Stomach smooth muscle (tissue), 2 donors: ENCODE results near the gene MRPL39.

Experiments used
- H3K27ac ChIP-seq: one replicate; pipeline ENCODE4 v1.7.0; 2013; ENCODE audit warnings: mild to moderate bottlenecking, low read length, inconsistent platforms
- H3K27me3 ChIP-seq, 2 donors: one replicate each; pipeline ENCODE4 v1.7.0; 2013; ENCODE audit warnings: low read length in 2 of 2; ENCODE audit not compliant: insufficient read depth in 2 of 2, control insufficient read depth in 1 of 2
- H3K36me3 ChIP-seq, 2 donors: one replicate each; pipeline ENCODE4 v1.7.0; 2013; ENCODE audit warnings: low read length in 2 of 2; ENCODE audit not compliant: control insufficient read depth in 2 of 2, insufficient read depth in 2 of 2
- H3K4me1 ChIP-seq: one replicate; pipeline ENCODE4 v1.7.0; 2013; ENCODE audit warnings: low read length; ENCODE audit not compliant: control insufficient read depth, insufficient read depth
- H3K4me3 ChIP-seq, 2 donors: one replicate each; pipeline ENCODE4 v1.7.0; 2013; ENCODE audit warnings: low read length in 2 of 2
- H3K9ac ChIP-seq, 2 donors: one replicate each; pipeline ENCODE4 v1.7.0; 2013; ENCODE audit warnings: low read length in 2 of 2, mild to moderate bottlenecking in 1 of 2
- H3K9me3 ChIP-seq, 2 donors: one replicate each; pipeline ENCODE4 v1.7.0; 2013; ENCODE audit warnings: low read length in 2 of 2; ENCODE audit not compliant: control insufficient read depth in 2 of 2
- donor health status: healthy.
- donor health status: Pancreatic carcinoma.

Gene MRPL39

GRCh38 chr21:25557180-25557579 is 50.1 kb downstream of the MRPL39 start:
- Histone ChIP-seq H3K9me3 (no peaks in the 10 kb centered on the region), H3K4me3 (no peak overlapping the region), H3K27ac (no peak overlapping the region), H3K9ac (no peak overlapping the region), H3K36me3 (no peaks in the 10 kb centered on the region), H3K27me3 (no peaks in the 10 kb centered on the region), H3K4me1 (peaks cover 2% of the 10 kb centered on the region)

GRCh38 chr21:25556091-25556490 is 51.2 kb downstream of the MRPL39 start:
- H3K36me3 ChIP-seq = no peaks in the 10 kb centered on the region
- no peaks in the 10 kb centered on the region for H3K4me1 ChIP-seq
- no peak overlapping the region for H3K27ac ChIP-seq
- H3K9me3 ChIP-seq = no peaks in the 10 kb centered on the region
- H3K9ac ChIP-seq = no peak overlapping the region
- H3K27me3 ChIP-seq = no peaks in the 10 kb centered on the region
- H3K4me3 ChIP-seq = no peak overlapping the region

GRCh38 chr21:25555492-25555891 is 51.8 kb downstream of the MRPL39 start:
- H3K9ac ChIP-seq = no peak overlapping the region
- H3K27ac ChIP-seq = no peak overlapping the region
- H3K9me3 ChIP-seq = no peaks in the 10 kb centered on the region
- H3K4me3 ChIP-seq = no peak overlapping the region
- no peaks in the 10 kb centered on the region for H3K27me3 ChIP-seq
- no peaks in the 10 kb centered on the region for H3K4me1 ChIP-seq
- H3K36me3 ChIP-seq = no peaks in the 10 kb centered on the region

- Histone ChIP-seq H3K9ac (no peak overlapping the region), H3K9me3 (no peaks in the 10 kb centered on the region), H3K36me3 (no peaks in the 10 kb centered on the region), H3K27ac (no peak overlapping the region), H3K27me3 (no peaks in the 10 kb centered on the region), H3K4me3 (no peak overlapping the region), H3K4me1 (no peaks in the 10 kb centered on the region)
These were observed 54.4 kb downstream of the MRPL39 start for GRCh38 chr21:25552856-25553255.

- Histone ChIP-seq H3K9ac (no peak overlapping the region), H3K4me3 (no peak overlapping the region), H3K36me3 (no peaks in the 10 kb centered on the region), H3K9me3 (no peaks in the 10 kb centered on the region), H3K27me3 (no peaks in the 10 kb centered on the region), H3K4me1 (no peaks in the 10 kb centered on the region), H3K27ac (no peak overlapping the region)
These were observed 55.7 kb downstream of the MRPL39 start for GRCh38 chr21:25551569-25551968.

GRCh38 chr21:25550352-25551120 is 56.7 kb downstream of the MRPL39 start:
- Histone ChIP-seq H3K27ac (no peak overlapping the region), H3K27me3 (no peaks in the 10 kb centered on the region), H3K4me1 (no peaks in the 10 kb centered on the region), H3K36me3 (no peaks in the 10 kb centered on the region), H3K4me3 (no peak overlapping the region), H3K9me3 (no peaks in the 10 kb centered on the region), H3K9ac (no peak overlapping the region)

- Histone ChIP-seq H3K27ac (no peak overlapping the region), H3K9ac (no peak overlapping the region), H3K27me3 (no peaks in the 10 kb centered on the region), H3K4me3 (no peak overlapping the region), H3K4me1 (no peaks in the 10 kb centered on the region), H3K9me3 (peaks cover 0 to 7% of the 10 kb centered on the region in 2 donors), H3K36me3 (no peaks in the 10 kb centered on the region)
These were observed 66.2 kb downstream of the MRPL39 start for GRCh38 chr21:25541042-25541441.

- Histone ChIP-seq H3K4me1 (no peaks in the 10 kb centered on the region), H3K4me3 (no peak overlapping the region), H3K27ac (no peak overlapping the region), H3K27me3 (no peaks in the 10 kb centered on the region), H3K9me3 (peaks cover 0 to 7% of the 10 kb centered on the region in 2 donors), H3K9ac (no peak overlapping the region), H3K36me3 (no peaks in the 10 kb centered on the region)
These were observed 67.7 kb downstream of the MRPL39 start for GRCh38 chr21:25539606-25540005.

GRCh38 chr21:25537174-25537573 is 70.1 kb downstream of the MRPL39 start:
- Histone ChIP-seq H3K9ac (no peak overlapping the region), H3K27me3 (no peaks in the 10 kb centered on the region), H3K27ac (no peak overlapping the region), H3K9me3 (peaks cover 0 to 7% of the 10 kb centered on the region in 2 donors), H3K4me1 (no peaks in the 10 kb centered on the region), H3K36me3 (no peaks in the 10 kb centered on the region), H3K4me3 (no peak overlapping the region)

GRCh38 chr21:25536752-25537151 is 70.5 kb downstream of the MRPL39 start:
- H3K9ac ChIP-seq = no peak overlapping the region
- peaks cover 0 to 7% of the 10 kb centered on the region in 2 donors for H3K9me3 ChIP-seq
- H3K4me3 ChIP-seq = no peak overlapping the region
- H3K4me1 ChIP-seq = no peaks in the 10 kb centered on the region
- H3K27ac ChIP-seq = no peak overlapping the region
- no peaks in the 10 kb centered on the region for H3K27me3 ChIP-seq
- H3K36me3 ChIP-seq = no peaks in the 10 kb centered on the region

- no peak overlapping the region for H3K27ac ChIP-seq
- no peak overlapping the region for H3K9ac ChIP-seq
- no peaks in the 10 kb centered on the region for H3K4me1 ChIP-seq
- no peaks in the 10 kb centered on the region for H3K27me3 ChIP-seq
- no peak overlapping the region for H3K4me3 ChIP-seq
- no peaks in the 10 kb centered on the region for H3K36me3 ChIP-seq
- peaks cover 0 to 7% of the 10 kb centered on the region in 2 donors for H3K9me3 ChIP-seq
These were observed 71.4 kb downstream of the MRPL39 start for GRCh38 chr21:25535849-25536248.
